NCI-H2196 treated with DMSO at 0.1 percent for 48 hours (cell line): ENCODE data around the gene DNAI4.
"Not testable (repeated sequence)": the region's sequence is repeated elsewhere in the genome, so short reads cannot be mapped to it uniquely, and the experiment has no call there.

Experiments used
- DNase-seq: peaks from one replicate; lab custom pipeline; 2025; ENCODE audit not compliant: unreplicated experiment; lab: John Stamatoyannopoulos, UW

DNAI4 gene

GRCh38 chr1:66924756-66925557 lies at the start of gene DNAI4, which contains the start of gene MIER1:
TSS of gene DNAI4 (minus strand) at chr1:66924856. CDS start at chr1:66924831, 25 bp downstream.
TSS of gene MIER1 (plus strand) at chr1:66924990. CDS start at chr1:66925029, 39 bp downstream.
- DNase-seq, result peak; percentile 98

GRCh38 chr1:66968574-66968973 lies 43.9 kb upstream of the DNAI4 start:
- DNase-seq, result no peak

GRCh38 chr1:66966188-66966873 lies 41.7 kb upstream of the DNAI4 start:
- not testable (repeated sequence) for DNase-seq

- DNase-seq, result no peak
These were observed 33.3 kb upstream of the DNAI4 start for GRCh38 chr1:66957938-66958337.

GRCh38 chr1:66954208-66954607 lies 29.6 kb upstream of the DNAI4 start:
- no peak for DNase-seq

- no peak for DNase-seq
These were observed 26.9 kb upstream of the DNAI4 start for GRCh38 chr1:66951513-66951912.

GRCh38 chr1:66947267-66947666 lies 22.6 kb upstream of the DNAI4 start:
- DNase-seq, result no peak

GRCh38 chr1:66945316-66945715 lies 20.7 kb upstream of the DNAI4 start:
- DNase-seq, result no peak

- DNase-seq, result no peak
These were observed 19.9 kb upstream of the DNAI4 start for GRCh38 chr1:66944330-66945274.

GRCh38 chr1:66943361-66943969 lies 18.8 kb upstream of the DNAI4 start:
- DNase-seq, result no peak

- no peak for DNase-seq
These were observed 16.3 kb upstream of the DNAI4 start for GRCh38 chr1:66940981-66941380.

GRCh38 chr1:66938613-66939012 lies 14.0 kb upstream of the DNAI4 start:
- no peak for DNase-seq

- DNase-seq, result no peak
These were observed 13.0 kb upstream of the DNAI4 start for GRCh38 chr1:66937529-66938234.

- no peak for DNase-seq
These were observed 9.4 kb upstream of the DNAI4 start for GRCh38 chr1:66933887-66934700.

- DNase-seq, result no peak
These were observed 7.6 kb upstream of the DNAI4 start for GRCh38 chr1:66932291-66932690.

- DNase-seq, result no peak
These were observed 6.9 kb upstream of the DNAI4 start for GRCh38 chr1:66931590-66931989.

- no peak for DNase-seq
These were observed 6.1 kb upstream of the DNAI4 start for GRCh38 chr1:66930823-66931174.

- DNase-seq, result peak; percentile 92
These were observed 5.6 kb upstream of the DNAI4 start for GRCh38 chr1:66929999-66930822.

- DNase-seq, result no peak
These were observed 5.0 kb upstream of the DNAI4 start for GRCh38 chr1:66929691-66929998.
